Stimulated activated CD4-positive, alpha-beta T cell treated with anti-CD3 and anti-CD28 coated beads, TNF-alpha, amount 100 ng/mL, for 48 hours (primary cell): ENCODE data around the gene TSHZ1.

Source experiments
- DNase-seq, 3 donors: peaks; one replicate each; pipeline ENCODE4 v3.0.0-alpha.2; 2020; ENCODE audit warnings: low read depth in 3 of 3

The TSHZ1 gene

GRCh38 chr18:75207310-75208154 lies 3.1 kb upstream of the TSHZ1 start:
- peak in 1 of 3 donors; percentile 34 for DNase-seq

GRCh38 chr18:75208155-75208835 lies 2.3 kb upstream of the TSHZ1 start:
- peak in 2 of 3 donors; percentile 31 to 39 for DNase-seq

GRCh38 chr18:75208836-75209128 lies 1.8 kb upstream of the TSHZ1 start:
- no peak for DNase-seq

GRCh38 chr18:75209129-75209950 lies 1.3 kb upstream of the TSHZ1 start, which contains the start of gene PTGR3:
Gene PTGR3, minus strand, starts transcription at chr18:75209139. Its CDS starts 81 bp downstream, at chr18:75209058.
- peak; percentile 59 to 72 (median 69) for DNase-seq

GRCh38 chr18:75209951-75210258 lies 692 bp upstream of the TSHZ1 start:
- no peak for DNase-seq

- no peak for DNase-seq
Observed at GRCh38 chr18:75211002-75211621, 515 bp downstream of the TSHZ1 start.

GRCh38 chr18:75211626-75211952 lies 992 bp downstream of the TSHZ1 start:
- no peak for DNase-seq

GRCh38 chr18:75211953-75212750 lies 1.6 kb downstream of the TSHZ1 start:
- no peak for DNase-seq

- DNase-seq: no peak
Observed at GRCh38 chr18:75212751-75213090, 2.1 kb downstream of the TSHZ1 start.

- DNase-seq: no peak
Observed at GRCh38 chr18:75213611-75214331, 3.2 kb downstream of the TSHZ1 start.

- DNase-seq: no peak
Observed at GRCh38 chr18:75214332-75214690, 3.7 kb downstream of the TSHZ1 start.

- no peak for DNase-seq
Observed at GRCh38 chr18:75214766-75215510, 4.3 kb downstream of the TSHZ1 start.

- no peak for DNase-seq
Observed at GRCh38 chr18:75215663-75216062, 5.1 kb downstream of the TSHZ1 start.

- DNase-seq: no peak
Observed at GRCh38 chr18:75216212-75216910, 5.8 kb downstream of the TSHZ1 start.

- DNase-seq: no peak
Observed at GRCh38 chr18:75216911-75217689, 6.5 kb downstream of the TSHZ1 start.

- DNase-seq: no peak
Observed at GRCh38 chr18:75218065-75218923, 7.7 kb downstream of the TSHZ1 start.

- no peak for DNase-seq
Observed at GRCh38 chr18:75219745-75220375, 9.3 kb downstream of the TSHZ1 start.
